Left kidney (tissue), 8 donors: ENCODE results near the gene MS4A12. TPM values are rescaled to one million over a fixed set of nuclear protein-coding genes. Genes with fewer than 3 reads are reported as not detected.
"Not testable (repeated sequence)": the region's sequence is repeated elsewhere in the genome, so short reads cannot be mapped to it uniquely, and the experiment has no call there.

Experiments
- DNase-seq: peaks from one replicate; pipeline ENCODE4 v3.0.0-alpha.2; 2013
- long read RNA-seq, 8 donors: transcript quantifications; one replicate each; lab custom pipeline, GENCODE V29; 2026
- polyA plus RNA-seq: library from polyadenylated mRNA; unstranded; fragments of 120-200 nt; gene quantifications from one replicate; pipeline ENCODE4 v1.2.1, GENCODE V29; 2013; ENCODE audit not compliant: insufficient read length

Gene MS4A12, protein sequence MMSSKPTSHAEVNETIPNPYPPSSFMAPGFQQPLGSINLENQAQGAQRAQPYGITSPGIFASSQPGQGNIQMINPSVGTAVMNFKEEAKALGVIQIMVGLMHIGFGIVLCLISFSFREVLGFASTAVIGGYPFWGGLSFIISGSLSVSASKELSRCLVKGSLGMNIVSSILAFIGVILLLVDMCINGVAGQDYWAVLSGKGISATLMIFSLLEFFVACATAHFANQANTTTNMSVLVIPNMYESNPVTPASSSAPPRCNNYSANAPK
- not detected for polyA plus RNA-seq
- long read RNA-seq, donor 1 = 0 reads
- long read RNA-seq, donor 2 = 0 reads
- long read RNA-seq, donor 3 = 0 reads
- long read RNA-seq, donor 4 = 0 reads
- long read RNA-seq, donor 5 = 0 reads
- long read RNA-seq, donor 6 = 0 reads
- long read RNA-seq, donor 7 = 0 reads
- long read RNA-seq, donor 8 = 0 reads

DNA sequence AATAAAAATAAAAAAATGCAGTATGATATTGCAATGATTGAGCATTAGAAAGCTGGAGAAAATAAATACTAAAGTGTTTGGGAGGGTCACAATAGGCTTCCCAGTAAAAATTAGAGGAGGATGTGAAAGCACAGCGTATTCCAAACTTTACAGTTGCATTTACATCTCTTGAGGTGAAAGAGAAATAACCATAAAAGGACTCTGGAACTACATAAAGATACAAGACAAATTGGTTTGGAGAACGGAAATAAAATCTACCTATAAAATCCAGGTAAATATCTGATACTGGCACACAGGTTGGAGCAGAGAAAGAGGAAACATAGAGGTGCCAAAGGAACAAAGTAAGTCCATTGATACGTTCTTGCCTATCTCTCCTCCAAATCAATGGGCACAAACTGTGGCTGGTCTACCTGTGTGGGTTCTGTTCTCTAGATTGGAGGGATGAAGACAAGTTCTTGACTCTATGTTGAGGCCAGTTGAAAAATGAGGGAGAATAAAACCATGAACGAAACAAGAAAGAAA lies at the start of gene MS4A12:
Gene MS4A12 (plus strand): TSS at position 291 of the 522 bp plus-strand sequence. CDS start 4,541 bp downstream, outside the sequence.
- no peak for DNase-seq

DNA sequence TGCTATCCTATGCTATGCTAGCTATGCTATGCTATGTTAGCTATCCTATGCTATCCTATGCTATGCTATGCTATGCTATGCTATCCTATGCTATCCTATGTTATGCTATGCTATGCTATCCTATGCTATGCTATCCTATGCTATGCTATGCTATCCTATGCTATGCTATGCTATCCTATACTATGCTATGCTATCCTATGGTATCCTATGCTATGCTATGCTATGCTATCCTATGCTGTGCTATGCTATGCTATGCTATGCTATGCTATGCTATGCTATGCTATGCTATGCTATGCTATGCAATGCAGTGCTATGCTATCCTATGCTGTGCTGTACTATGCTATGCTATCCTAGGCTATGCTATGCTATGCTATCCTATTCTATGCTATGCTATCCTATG lies 45.5 kb upstream of the MS4A12 start:
- DNase-seq = no peak

DNA sequence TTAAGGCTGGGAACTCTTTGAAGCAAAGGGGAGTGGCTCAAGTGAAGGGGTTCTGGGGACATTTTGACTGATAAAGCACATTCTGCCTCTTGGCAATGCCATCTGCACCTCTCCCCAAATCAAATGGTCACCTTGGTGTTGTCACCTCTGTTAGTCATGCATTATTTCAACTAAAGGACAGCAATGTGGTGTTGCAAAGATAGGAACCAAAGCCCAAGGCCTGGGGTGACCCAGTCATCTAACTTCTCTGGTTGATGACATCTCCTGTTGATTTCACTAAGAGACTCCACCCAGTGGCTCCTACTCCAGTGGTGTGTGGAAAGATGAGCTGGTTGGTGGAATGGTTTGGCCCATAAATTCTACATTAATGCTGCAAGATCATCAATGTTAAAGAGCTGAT lies 44.7 kb upstream of the MS4A12 start:
- no peak for DNase-seq

DNA sequence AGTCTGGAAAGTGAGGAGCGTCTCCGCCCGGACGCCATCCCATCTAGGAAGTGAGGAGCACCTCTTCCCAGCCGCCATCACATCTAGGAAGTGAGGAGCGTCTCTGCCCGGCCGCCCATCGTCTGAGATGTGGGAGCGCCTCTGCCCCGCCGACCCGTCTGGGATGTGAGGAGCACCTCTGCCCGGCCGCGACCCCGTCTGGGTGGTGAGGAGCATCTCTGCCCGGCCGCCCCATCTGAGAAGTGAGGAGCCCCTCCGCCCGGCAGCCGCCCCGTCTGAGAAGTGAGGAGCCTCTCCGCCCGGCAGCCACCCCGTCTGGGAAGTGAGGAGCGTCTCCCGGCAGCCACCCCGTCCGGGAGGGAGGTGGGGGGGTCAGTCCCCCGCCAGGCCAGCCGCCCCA lies 41.4 kb upstream of the MS4A12 start:
- DNase-seq = not testable (repeated sequence)

- no peak for DNase-seq
These were observed 38.4 kb upstream of the MS4A12 start for GRCh38 chr11:60454212-60454611.

GRCh38 chr11:60455531-60456042 lies 37.0 kb upstream of the MS4A12 start, which contains the start of gene MS4A1:
Gene MS4A1, plus strand, starts transcription at chr11:60455847. Its CDS starts 6,528 bp downstream, at chr11:60462375.
- DNase-seq = no peak

GRCh38 chr11:60457576-60457975 lies 35.0 kb upstream of the MS4A12 start:
- no peak for DNase-seq

GRCh38 chr11:60459345-60459744 lies 33.2 kb upstream of the MS4A12 start:
- DNase-seq = no peak

- no peak for DNase-seq
These were observed 23.7 kb upstream of the MS4A12 start for GRCh38 chr11:60468829-60469228.

GRCh38 chr11:60469723-60470122 lies 22.9 kb upstream of the MS4A12 start:
- DNase-seq = no peak

- no peak for DNase-seq
These were observed 15.5 kb upstream of the MS4A12 start for GRCh38 chr11:60477035-60477445.

GRCh38 chr11:60482361-60482760 lies 10.2 kb upstream of the MS4A12 start:
- no peak for DNase-seq

DNA sequence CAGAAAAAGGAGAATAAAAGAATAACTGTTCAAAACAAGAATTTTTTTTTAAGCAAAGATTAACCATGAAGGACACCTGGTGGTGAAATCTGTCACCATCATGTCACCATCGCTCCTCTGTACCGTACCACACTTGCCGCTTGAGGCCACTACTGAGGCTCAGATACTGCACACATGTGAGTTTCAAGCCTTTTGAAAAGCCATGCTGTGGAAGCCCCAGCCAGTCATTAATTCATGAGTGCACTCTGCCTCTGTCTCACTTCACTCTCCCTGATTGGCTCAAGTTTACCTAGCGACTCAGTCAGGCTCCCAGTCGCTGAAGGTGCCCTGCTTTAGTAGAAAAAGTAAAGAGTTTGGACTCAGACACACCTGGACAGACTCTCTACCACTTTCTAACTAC lies 6.6 kb upstream of the MS4A12 start:
- no peak for DNase-seq

- DNase-seq = no peak
These were observed 876 bp downstream of the MS4A12 start for GRCh38 chr11:60493454-60493853.

DNA sequence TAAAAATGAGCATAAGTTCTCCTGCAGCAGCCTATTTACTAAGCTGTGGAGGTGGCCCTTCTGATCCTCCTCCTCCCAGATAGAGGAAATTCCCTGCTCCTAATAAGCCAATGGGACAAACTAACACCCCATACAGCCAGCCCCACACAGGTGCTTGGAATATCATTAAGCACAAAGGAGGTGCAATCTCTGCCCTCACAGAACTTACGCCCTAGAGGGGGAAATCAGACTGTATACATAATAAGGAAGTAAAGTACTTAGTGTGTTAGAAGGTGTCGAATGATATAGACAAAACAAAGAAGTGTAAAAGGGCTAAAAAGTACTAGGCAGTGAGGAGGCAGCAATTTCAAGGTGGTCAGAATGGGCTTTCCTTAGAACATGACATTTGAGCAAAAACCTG lies 5.8 kb downstream of the MS4A12 start:
- DNase-seq = no peak

DNA sequence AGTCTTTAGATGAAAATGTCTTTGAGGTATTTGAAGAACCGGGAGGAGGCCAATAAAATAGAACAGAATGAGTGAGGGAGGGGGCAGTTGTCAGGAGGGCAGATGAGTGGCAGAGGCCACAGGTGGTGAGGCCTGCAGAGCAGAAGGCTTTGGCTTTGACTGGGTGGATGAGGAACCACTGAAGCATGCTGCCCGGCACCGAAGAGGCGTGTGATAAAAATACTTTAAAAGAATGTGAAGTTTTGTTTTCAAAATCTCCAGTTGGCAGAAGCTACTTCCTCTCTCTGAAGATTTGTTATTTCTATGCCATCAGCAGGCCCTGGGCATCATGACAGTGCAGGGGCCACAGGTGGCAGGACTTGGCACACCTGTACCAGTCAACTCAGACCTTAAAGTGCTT lies 6.3 kb downstream of the MS4A12 start:
- DNase-seq = no peak

DNA sequence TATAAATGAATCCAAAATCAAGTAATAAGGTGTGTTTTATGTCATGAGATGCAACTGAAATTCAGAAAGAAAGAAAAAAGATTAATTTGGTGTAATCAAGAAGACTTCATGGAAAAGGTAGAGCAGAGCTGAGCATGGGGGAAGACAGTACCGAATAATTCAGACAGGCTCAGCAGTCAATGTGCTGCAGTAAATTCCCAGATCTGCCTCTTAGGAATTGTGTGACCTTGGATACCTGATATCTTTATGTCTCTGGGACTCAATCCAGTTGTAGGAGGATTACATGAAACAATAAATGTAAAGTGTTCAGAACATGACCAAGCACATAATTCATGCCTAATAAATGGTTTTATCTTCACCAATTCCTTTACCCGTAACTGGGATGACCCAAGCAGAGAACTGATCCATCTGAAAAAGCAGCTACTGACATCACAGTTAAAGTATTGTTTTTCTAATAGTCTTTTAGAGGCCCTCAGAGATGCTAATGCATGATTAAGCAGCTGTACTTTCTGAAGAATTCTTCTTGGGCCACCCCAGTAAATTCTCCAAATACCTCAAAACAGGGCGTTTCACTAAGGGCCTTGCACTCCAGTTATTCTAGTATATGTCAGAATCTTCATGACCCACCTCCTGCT lies 7.8 kb downstream of the MS4A12 start:
- DNase-seq = no peak

GRCh38 chr11:60502221-60502775 lies 9.7 kb downstream of the MS4A12 start:
- DNase-seq = no peak

GRCh38 chr11:60504219-60504905 lies 11.8 kb downstream of the MS4A12 start:
- no peak for DNase-seq

DNA sequence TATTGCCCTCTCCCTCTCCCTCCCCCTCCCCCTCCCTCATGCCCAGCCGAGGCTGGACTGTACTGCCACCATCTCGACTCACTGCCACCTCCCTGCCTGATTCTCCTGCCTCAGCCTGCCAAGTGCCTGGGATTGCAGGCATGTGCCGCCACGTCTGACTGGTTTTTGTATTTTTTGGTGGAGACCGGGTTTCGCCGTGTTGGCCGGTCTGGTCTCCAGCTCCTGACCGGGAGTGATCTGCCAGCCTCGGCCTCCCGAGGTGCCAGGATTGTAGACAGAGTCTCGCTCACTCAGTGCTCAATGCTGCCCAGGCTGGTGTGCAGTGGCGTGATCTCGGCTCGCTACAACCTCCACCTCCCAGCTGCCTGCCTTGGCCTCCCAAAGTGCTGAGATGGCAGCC lies 17.0 kb downstream of the MS4A12 start:
- not testable (repeated sequence) for DNase-seq

GRCh38 chr11:60510209-60510608 lies 17.6 kb downstream of the MS4A12 start:
- DNase-seq = not testable (repeated sequence)

- no peak for DNase-seq
These were observed 18.8 kb downstream of the MS4A12 start for GRCh38 chr11:60511393-60511792.
